ENCODE results near the gene ST8SIA2. TPM values are rescaled to one million over a fixed set of nuclear protein-coding genes. Genes with fewer than 3 reads are reported as not detected.

ST8SIA2 gene
- total and polyA plus RNA-seq, 2 donors from 2014 or later, result 0.38 TPM; not detected in 1

DNA sequence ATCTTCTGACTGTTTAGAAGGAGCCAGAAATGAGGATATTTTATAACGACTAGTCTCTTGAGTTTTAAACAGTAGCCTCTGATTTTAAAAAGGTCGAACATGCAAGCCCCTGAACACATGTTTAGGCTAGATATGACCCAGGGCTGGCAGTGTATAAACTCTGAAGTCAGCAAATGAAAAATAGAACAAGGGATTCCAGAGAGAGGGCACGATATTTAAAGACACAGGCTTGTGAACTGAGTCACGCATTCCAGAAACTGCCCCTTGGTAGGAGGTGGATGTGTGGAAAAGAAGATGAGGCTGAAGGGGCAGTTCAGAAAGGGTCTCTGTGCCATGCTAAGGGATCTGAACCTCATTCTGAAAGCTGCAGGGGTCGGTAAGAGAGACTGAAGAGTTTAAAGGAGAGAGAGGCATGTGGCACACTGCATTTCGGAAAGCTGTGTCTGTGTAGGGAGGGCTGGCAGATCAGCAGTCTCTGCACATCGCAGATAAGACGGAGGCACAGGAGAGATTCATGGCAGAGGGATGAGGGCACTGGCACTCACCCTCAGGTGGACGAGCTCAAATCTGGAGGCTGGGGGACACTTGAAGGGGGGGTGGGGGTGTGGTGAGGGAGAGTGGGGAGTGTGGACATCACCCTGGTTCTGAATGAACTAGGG, 22.1 kb downstream of the ST8SIA2 start:
- H3K27me3 ChIP-seq (ENCODE audit: control insufficient read depth, insufficient read depth, low read length), result no peaks in the 10 kb centered on the region
- no peak overlapping the region for H3K9ac ChIP-seq (ENCODE audit: low read length in 3 of 3)
- DNase-seq (no peak), FAIRE-seq (no peak)
- no peaks in the 10 kb centered on the region for H3K9me3 ChIP-seq (ENCODE audit: control insufficient read depth in 2 of 3, insufficient read depth in 1 of 3, low read length in 3 of 3)
- no peak overlapping the region for H3K4me3 ChIP-seq (ENCODE audit: low read length in 3 of 3)
- intact Hi-C loops (cut with DNase I), result no loop called here
- H3K27ac ChIP-seq (ENCODE audit: low read depth in 2 of 2, low read length in 2 of 2), result no peak overlapping the region
- no peaks in the 10 kb centered on the region for H3K4me1 ChIP-seq (ENCODE audit: control insufficient read depth in 2 of 3, insufficient read depth in 2 of 3, low read depth in 1 of 3, low read length in 3 of 3)
- no peaks in the 10 kb centered on the region for H3K36me3 ChIP-seq (ENCODE audit: control insufficient read depth in 2 of 3, insufficient read depth in 3 of 3, low read length in 3 of 3)
- TF ChIP-seq CTCF (IDR thresholded peaks at IDR 0.05; ENCODE audit: borderline replicate concordance, extremely low read depth, insufficient read depth), result no peak

GRCh38 chr15:92416557-92416956, 22.9 kb downstream of the ST8SIA2 start:
- no peak for FAIRE-seq
- no peak overlapping the region for H3K4me3 ChIP-seq (ENCODE audit: low read length in 3 of 3)

DNA sequence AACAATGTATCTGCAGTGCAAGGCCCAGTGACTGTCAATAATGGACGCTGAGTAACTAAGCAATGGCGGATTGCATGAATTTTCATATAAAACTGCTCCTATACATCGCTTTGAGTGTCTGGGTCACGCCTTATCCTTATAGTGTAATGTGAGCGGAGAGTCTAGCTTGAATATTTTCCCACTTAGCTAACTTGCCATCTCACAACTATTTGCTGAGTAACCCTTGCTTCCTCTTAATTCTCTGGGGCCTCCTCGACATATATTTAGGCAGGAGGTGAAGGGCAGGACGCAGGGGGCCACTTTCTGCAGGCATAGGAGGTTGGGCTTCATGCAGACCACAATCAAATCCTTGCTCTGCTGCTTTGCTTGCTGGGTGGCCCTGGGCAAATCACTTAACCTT, 24.0 kb downstream of the ST8SIA2 start:
- H3K9ac ChIP-seq (ENCODE audit: low read length in 3 of 3), result no peak overlapping the region
- no peaks in the 10 kb centered on the region for H3K27me3 ChIP-seq (ENCODE audit: control insufficient read depth, insufficient read depth, low read length)
- H3K27ac ChIP-seq (ENCODE audit: low read depth in 2 of 2, low read length in 2 of 2), result no peak overlapping the region
- TF ChIP-seq CTCF (IDR thresholded peaks at IDR 0.05; ENCODE audit: borderline replicate concordance, extremely low read depth, insufficient read depth), result no peak
- DNase-seq (no peak), FAIRE-seq (no peak)
- intact Hi-C loops (cut with DNase I), result no loop called here
- H3K4me1 ChIP-seq (ENCODE audit: control insufficient read depth in 2 of 3, insufficient read depth in 2 of 3, low read depth in 1 of 3, low read length in 3 of 3), result no peaks in the 10 kb centered on the region
- no peaks in the 10 kb centered on the region for H3K9me3 ChIP-seq (ENCODE audit: control insufficient read depth in 2 of 3, insufficient read depth in 1 of 3, low read length in 3 of 3)
- no peak overlapping the region for H3K4me3 ChIP-seq (ENCODE audit: low read length in 3 of 3)
- no peaks in the 10 kb centered on the region for H3K36me3 ChIP-seq (ENCODE audit: control insufficient read depth in 2 of 3, insufficient read depth in 3 of 3, low read length in 3 of 3)

More at GRCh38 chr15:92416557-92416956, 22.9 kb downstream of the ST8SIA2 start:
- no peaks in the 10 kb centered on the region for H3K36me3 ChIP-seq (ENCODE audit: control insufficient read depth in 2 of 3, insufficient read depth in 3 of 3, low read length in 3 of 3)
- H3K9me3 ChIP-seq (ENCODE audit: control insufficient read depth in 2 of 3, insufficient read depth in 1 of 3, low read length in 3 of 3), result no peaks in the 10 kb centered on the region
- intact Hi-C loops (cut with DNase I), result no loop called here
- H3K27ac ChIP-seq (ENCODE audit: low read depth in 2 of 2, low read length in 2 of 2), result no peak overlapping the region
- no peak for TF ChIP-seq CTCF (IDR thresholded peaks at IDR 0.05; ENCODE audit: borderline replicate concordance, extremely low read depth, insufficient read depth)
- DNase-seq, result no peak
- no peak overlapping the region for H3K9ac ChIP-seq (ENCODE audit: low read length in 3 of 3)
- H3K4me1 ChIP-seq (ENCODE audit: control insufficient read depth in 2 of 3, insufficient read depth in 2 of 3, low read depth in 1 of 3, low read length in 3 of 3), result no peaks in the 10 kb centered on the region
- H3K27me3 ChIP-seq (ENCODE audit: control insufficient read depth, insufficient read depth, low read length), result no peaks in the 10 kb centered on the region

GRCh38 chr15:92418864-92419263, 25.2 kb downstream of the ST8SIA2 start:
- DNase-seq, result no peak
- no peak for TF ChIP-seq CTCF (IDR thresholded peaks at IDR 0.05; ENCODE audit: borderline replicate concordance, extremely low read depth, insufficient read depth)
- no peaks in the 10 kb centered on the region for H3K4me1 ChIP-seq (ENCODE audit: control insufficient read depth in 2 of 3, insufficient read depth in 2 of 3, low read depth in 1 of 3, low read length in 3 of 3)
- no peak overlapping the region for H3K4me3 ChIP-seq (ENCODE audit: low read length in 3 of 3)
- H3K36me3 ChIP-seq (ENCODE audit: control insufficient read depth in 2 of 3, insufficient read depth in 3 of 3, low read length in 3 of 3), result no peaks in the 10 kb centered on the region
- FAIRE-seq, result no peak
- no peak overlapping the region for H3K27ac ChIP-seq (ENCODE audit: low read depth in 2 of 2, low read length in 2 of 2)
- H3K27me3 ChIP-seq (ENCODE audit: control insufficient read depth, insufficient read depth, low read length), result no peaks in the 10 kb centered on the region
- intact Hi-C loops (cut with DNase I), result no loop called here
- H3K9ac ChIP-seq (ENCODE audit: low read length in 3 of 3), result no peak overlapping the region
- H3K9me3 ChIP-seq (ENCODE audit: control insufficient read depth in 2 of 3, insufficient read depth in 1 of 3, low read length in 3 of 3), result no peaks in the 10 kb centered on the region

Measured in kidney (tissue), 14 donors.